Left ventricle myocardium superior (tissue), 1 donor: Measurements from ENCODE around the gene CAMK2B. TPM values are rescaled to one million over a fixed set of nuclear protein-coding genes. Genes with fewer than 3 reads are reported as not detected.

Experiments
- ATAC-seq: fragments of 200-7000 bp; cut with Tn5 transposase; one replicate; pipeline ENCODE4 v1.9.1; 2020; ENCODE audit warnings: mild to moderate bottlenecking, moderate library complexity
- DNase-seq: peaks from one replicate; pipeline ENCODE4 v3.0.0-alpha.2; 2020
- intact Hi-C: fragments of 100-400 bp; cut with micrococcal nuclease; formaldehyde crosslinking; loops from one replicate; pipeline ENCODE4 v1.11.0; 2022
- total RNA-seq: library from RNA; stranded (reverse); fragmentation: NEBNext Ultra II Directional; extraction: Animal tissue kit (Norgen Biotek cat#: 25700); gene quantifications from one replicate; pipeline ENCODE4 v1.2.1, GENCODE V29; 2021
- donor health status: DM: no; HTN: yes; CAD: no; lungs with severe emphysema.

The CAMK2B gene
- total RNA-seq, 1 donor from 2014 or later: 98.4 TPM

GRCh38 chr7:44266526-44266925 is 58.9 kb downstream of the CAMK2B start:
- intact Hi-C loops: no loop called here
- ATAC-seq (no peak), DNase-seq (no peak)

- ATAC-seq (no peak), DNase-seq (no peak)
- intact Hi-C loops: no loop called here
Measured at GRCh38 chr7:44265728-44266127, 59.7 kb downstream of the CAMK2B start.

GRCh38 chr7:44264221-44264931 is 61.0 kb downstream of the CAMK2B start:
- ATAC-seq (peak; percentile 50), DNase-seq (peak; percentile 53)
- intact Hi-C loops: no loop called here

GRCh38 chr7:44263326-44264082 is 61.9 kb downstream of the CAMK2B start:
- no peak for ATAC-seq
- intact Hi-C loops: no loop called here
- no peak for DNase-seq

GRCh38 chr7:44262031-44262430 is 63.4 kb downstream of the CAMK2B start:
- intact Hi-C loops: no loop called here
- no peak for ATAC-seq
- DNase-seq: no peak

- ATAC-seq (no peak), DNase-seq (no peak)
- intact Hi-C loops: no loop called here
Measured at GRCh38 chr7:44261240-44261639, 64.2 kb downstream of the CAMK2B start.

- intact Hi-C loops: no loop called here
- DNase-seq (peak; percentile 81), ATAC-seq (peak; percentile 16)
Measured at GRCh38 chr7:44259547-44260457, 65.6 kb downstream of the CAMK2B start.

- DNase-seq (no peak), ATAC-seq (peak; percentile 15)
- intact Hi-C loops: no loop called here
Measured at GRCh38 chr7:44258865-44259546, 66.4 kb downstream of the CAMK2B start.

- intact Hi-C loops: no loop called here
- no peak for ATAC-seq
- DNase-seq: no peak
Measured at GRCh38 chr7:44258423-44258760, 67.0 kb downstream of the CAMK2B start.

- ATAC-seq (peak; percentile 87), DNase-seq (peak; percentile 86)
- intact Hi-C loops: no loop called here
Measured at GRCh38 chr7:44257618-44258422, 67.6 kb downstream of the CAMK2B start.

- DNase-seq (no peak), ATAC-seq (no peak)
- intact Hi-C loops: no loop called here
Measured at GRCh38 chr7:44257213-44257612, 68.2 kb downstream of the CAMK2B start.

GRCh38 chr7:44256459-44256858 is 68.9 kb downstream of the CAMK2B start:
- intact Hi-C loops: no loop called here
- peak; percentile 63 for DNase-seq
- ATAC-seq: peak; percentile 51

- intact Hi-C loops: no loop called here
- no peak for DNase-seq
- ATAC-seq: no peak
Measured at GRCh38 chr7:44251881-44252280, 73.5 kb downstream of the CAMK2B start.

- intact Hi-C loops: no loop called here
- DNase-seq: no peak
- no peak for ATAC-seq
Measured at GRCh38 chr7:44251269-44251668, 74.1 kb downstream of the CAMK2B start.

GRCh38 chr7:44249639-44250234 is 75.7 kb downstream of the CAMK2B start:
- no peak for DNase-seq
- intact Hi-C loops: no loop called here
- no peak for ATAC-seq

GRCh38 chr7:44247868-44248651 is 77.3 kb downstream of the CAMK2B start:
- intact Hi-C loops: no loop called here
- ATAC-seq: no peak

GRCh38 chr7:44246396-44247113 is 78.8 kb downstream of the CAMK2B start:
- no peak for ATAC-seq

More at GRCh38 chr7:44247868-44248651, 77.3 kb downstream of the CAMK2B start:
- DNase-seq: no peak

More at GRCh38 chr7:44246396-44247113, 78.8 kb downstream of the CAMK2B start:
- DNase-seq: no peak
- intact Hi-C loops: no loop called here
